Calu3 (cell line): ENCODE data around the gene TTC8. TPM values are rescaled to one million over a fixed set of nuclear protein-coding genes. Genes with fewer than 3 reads are reported as not detected.

Source experiments
- BruUV-seq: library from RNA; stranded (reverse); fragments of 400-500 nt; replicated peaks from 2 replicates; lab custom pipeline; 2021; lab: Mats Ljungman, UMichigan
- CTCF ChIA-PET: fragments of 300-600 bp; sonication (Branson Sonifier 250); formaldehyde crosslinking; loops from one replicate; lab custom pipeline; 2022; ENCODE audit warnings: antibody characterized with exemption; lab: Charles Lee
- DNase-seq: peaks from one replicate; pipeline ENCODE4 v3.0.0; 2022
- H3K27ac Mint-ChIP-seq: one replicate; pipeline ENCODE4 v1.8.0; 2022; ENCODE audit warnings: mixed read lengths; ENCODE audit not compliant: unreplicated experiment
- H3K27me3 Mint-ChIP-seq: one replicate; pipeline ENCODE4 v1.8.0; 2022; ENCODE audit warnings: mixed read lengths; ENCODE audit not compliant: unreplicated experiment
- H3K36me3 Mint-ChIP-seq: one replicate; pipeline ENCODE4 v1.8.0; 2022; ENCODE audit warnings: mild to moderate bottlenecking, moderate library complexity, mixed read lengths; ENCODE audit not compliant: insufficient read depth, unreplicated experiment
- H3K4me1 Mint-ChIP-seq: one replicate; pipeline ENCODE4 v1.8.0; 2022; ENCODE audit warnings: mild to moderate bottlenecking, low read depth, mixed read lengths; ENCODE audit not compliant: unreplicated experiment
- H3K4me3 Mint-ChIP-seq: one replicate; pipeline ENCODE4 v1.8.0; 2022; ENCODE audit warnings: mild to moderate bottlenecking, low read depth, moderate library complexity, mixed read lengths; ENCODE audit not compliant: unreplicated experiment
- H3K9me3 Mint-ChIP-seq: one replicate; pipeline ENCODE4 v1.8.0; 2022; ENCODE audit warnings: low read depth, mixed read lengths; ENCODE audit not compliant: unreplicated experiment
- intact Hi-C: fragments of 100-400 bp; cut with micrococcal nuclease; formaldehyde crosslinking; loops from one replicate; pipeline ENCODE4 v1.10.0; 2022; ENCODE audit not compliant: unreplicated experiment
- total RNA-seq: library from RNA; stranded (reverse); gene quantifications from 2 replicates; pipeline ENCODE4 v1.2.3, GENCODE V29; 2022
- TF ChIP-seq, protein P1 (sequence below): fragments of 200-600 bp; IDR thresholded peaks from one replicate; pipeline ENCODE4 v1.8.0; 2022; ENCODE audit warnings: antibody characterized with exemption; ENCODE audit not compliant: unreplicated experiment

TTC8 gene
- total RNA-seq, 1 experiment from 2014 or later: 17.0 TPM

DNA sequence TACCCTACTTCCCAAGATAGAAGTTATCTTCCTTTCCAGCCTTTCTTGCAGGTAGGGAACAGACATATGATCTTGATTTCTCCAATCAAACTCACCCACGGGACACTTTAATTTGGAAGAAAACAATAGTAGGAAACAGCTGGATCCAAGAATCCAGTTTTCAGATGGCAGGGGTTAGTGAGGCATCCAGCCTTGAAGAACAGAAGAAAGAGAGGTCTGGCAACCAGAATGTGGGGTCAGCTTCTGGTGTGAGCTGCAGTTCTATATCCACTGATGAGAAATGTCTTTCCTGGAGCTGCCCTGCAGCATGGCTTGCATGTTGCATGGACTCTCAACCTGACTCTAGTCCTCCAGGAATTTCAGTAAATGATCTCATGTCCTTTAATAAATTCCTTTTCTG is 83.8 kb downstream of the TTC8 start:
- Mint-ChIP-seq H3K27me3 (peaks cover 3% of the 10 kb centered on the region), H3K36me3 (no peaks in the 10 kb centered on the region), H3K4me3 (no peak overlapping the region), H3K4me1 (no peaks in the 10 kb centered on the region), H3K9me3 (no peaks in the 10 kb centered on the region), H3K27ac (no peak overlapping the region)
- CTCF ChIA-PET: no interaction called here
- no TSS peak for BruUV-seq
- TF ChIP-seq, protein P1, sequence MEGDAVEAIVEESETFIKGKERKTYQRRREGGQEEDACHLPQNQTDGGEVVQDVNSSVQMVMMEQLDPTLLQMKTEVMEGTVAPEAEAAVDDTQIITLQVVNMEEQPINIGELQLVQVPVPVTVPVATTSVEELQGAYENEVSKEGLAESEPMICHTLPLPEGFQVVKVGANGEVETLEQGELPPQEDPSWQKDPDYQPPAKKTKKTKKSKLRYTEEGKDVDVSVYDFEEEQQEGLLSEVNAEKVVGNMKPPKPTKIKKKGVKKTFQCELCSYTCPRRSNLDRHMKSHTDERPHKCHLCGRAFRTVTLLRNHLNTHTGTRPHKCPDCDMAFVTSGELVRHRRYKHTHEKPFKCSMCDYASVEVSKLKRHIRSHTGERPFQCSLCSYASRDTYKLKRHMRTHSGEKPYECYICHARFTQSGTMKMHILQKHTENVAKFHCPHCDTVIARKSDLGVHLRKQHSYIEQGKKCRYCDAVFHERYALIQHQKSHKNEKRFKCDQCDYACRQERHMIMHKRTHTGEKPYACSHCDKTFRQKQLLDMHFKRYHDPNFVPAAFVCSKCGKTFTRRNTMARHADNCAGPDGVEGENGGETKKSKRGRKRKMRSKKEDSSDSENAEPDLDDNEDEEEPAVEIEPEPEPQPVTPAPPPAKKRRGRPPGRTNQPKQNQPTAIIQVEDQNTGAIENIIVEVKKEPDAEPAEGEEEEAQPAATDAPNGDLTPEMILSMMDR: no peak
- no peak for DNase-seq
- intact Hi-C loops: no loop called here

DNA sequence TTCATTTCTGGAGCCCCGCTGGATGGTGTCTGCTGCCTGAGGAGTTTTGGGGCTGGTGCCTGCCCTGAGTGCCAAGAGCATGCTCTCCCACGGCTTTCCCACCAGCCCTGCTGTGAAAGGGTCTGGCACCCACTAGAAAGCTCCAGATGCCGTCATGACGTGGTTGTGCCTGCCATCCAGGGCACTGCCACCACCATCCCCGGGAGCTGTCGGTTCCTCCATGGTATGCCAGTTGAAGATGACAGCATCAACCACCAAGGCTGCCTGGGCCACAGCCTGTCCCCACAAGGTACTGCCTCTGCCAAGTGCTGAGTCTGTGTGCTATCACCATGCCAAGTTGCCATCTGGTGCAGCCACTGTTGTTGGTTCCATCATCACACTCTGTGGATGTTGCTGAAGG is 85.9 kb downstream of the TTC8 start:
- Mint-ChIP-seq H3K9me3 (no peaks in the 10 kb centered on the region), H3K4me1 (no peaks in the 10 kb centered on the region), H3K27me3 (no peaks in the 10 kb centered on the region), H3K4me3 (no peak overlapping the region), H3K36me3 (no peaks in the 10 kb centered on the region), H3K27ac (no peak overlapping the region)
- TF ChIP-seq, protein P1: no peak
- BruUV-seq: no TSS peak
- intact Hi-C loops: no loop called here
- DNase-seq: no peak
- CTCF ChIA-PET: no interaction called here

GRCh38 chr14:88911809-88912208 is 87.4 kb downstream of the TTC8 start:
- no peak overlapping the region for H3K4me3 Mint-ChIP-seq
- no TSS peak for BruUV-seq
- no peaks in the 10 kb centered on the region for H3K9me3 Mint-ChIP-seq
- TF ChIP-seq, protein P1: no peak
- no peak overlapping the region for H3K27ac Mint-ChIP-seq
- H3K27me3 Mint-ChIP-seq: no peaks in the 10 kb centered on the region
- intact Hi-C loops: no loop called here
- no peaks in the 10 kb centered on the region for H3K4me1 Mint-ChIP-seq
- H3K36me3 Mint-ChIP-seq: no peaks in the 10 kb centered on the region
- DNase-seq: no peak
- CTCF ChIA-PET: no interaction called here

DNA sequence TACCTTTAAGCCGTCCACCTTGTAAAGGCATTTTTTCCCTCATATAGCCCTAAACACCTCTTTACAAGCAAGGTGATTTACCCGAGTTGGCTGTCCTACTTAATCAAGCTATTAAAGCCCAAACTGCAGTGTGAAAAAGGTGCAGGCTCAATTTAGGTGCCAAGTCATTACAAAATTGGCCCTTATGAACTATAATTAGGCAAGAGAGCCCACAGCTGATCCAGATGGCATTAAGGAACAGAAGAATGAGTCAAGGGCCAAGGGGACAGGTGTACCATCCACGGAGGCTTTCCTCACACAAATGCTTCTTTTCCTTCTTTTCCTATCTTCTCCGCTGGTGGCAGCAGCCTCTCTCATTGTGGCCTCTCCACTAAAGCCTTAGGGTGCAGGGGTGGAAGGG is 90.5 kb downstream of the TTC8 start:
- H3K36me3 Mint-ChIP-seq: no peaks in the 10 kb centered on the region
- no peaks in the 10 kb centered on the region for H3K4me1 Mint-ChIP-seq
- CTCF ChIA-PET: no interaction called here
- H3K27me3 Mint-ChIP-seq: no peaks in the 10 kb centered on the region
- H3K27ac Mint-ChIP-seq: no peak overlapping the region
- no TSS peak for BruUV-seq
- TF ChIP-seq, protein P1: no peak
- intact Hi-C loops: loop anchor here (5.0 kb wide), 1 partner anchor 97 kb away; no protein-coding TSS in a partner anchor
- H3K9me3 Mint-ChIP-seq: no peaks in the 10 kb centered on the region
- no peak overlapping the region for H3K4me3 Mint-ChIP-seq
- no peak for DNase-seq
